ENCODE data around the gene ZBTB47.

- TF ChIP-seq POLR2A (IDR thresholded peaks at IDR 0.05) (no peak), CTCF (IDR thresholded peaks at IDR 0.05) (no peak), EP300 (IDR thresholded peaks at IDR 0.05) (no peak), POLR2AphosphoS5 (IDR thresholded peaks at IDR 0.05) (no peak)
These were observed 14.9 kb downstream of the ZBTB47 start for GRCh38 chr3:42668413-42668760.

Measured in stomach (tissue), 4 donors.